ENCODE measurements around the gene TFG.

The TFG gene

DNA sequence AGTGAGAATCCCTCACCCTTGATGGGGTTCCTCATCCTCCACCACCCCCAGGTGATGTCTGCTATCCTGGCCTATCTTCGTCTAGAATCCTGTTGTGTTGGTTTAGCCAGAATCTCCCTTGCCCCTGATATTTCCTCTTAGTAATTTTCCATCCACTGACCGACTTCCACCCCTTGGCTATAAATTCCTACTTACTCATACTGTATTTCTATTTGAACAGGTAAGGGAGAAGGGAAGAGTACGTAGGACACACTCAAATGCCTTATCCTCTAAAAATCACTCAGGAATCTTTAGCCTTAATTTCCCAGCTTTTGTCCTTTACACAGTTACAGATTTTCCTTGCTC, 678 bp upstream of the TFG start:
- DNase-seq: no peak

DNA sequence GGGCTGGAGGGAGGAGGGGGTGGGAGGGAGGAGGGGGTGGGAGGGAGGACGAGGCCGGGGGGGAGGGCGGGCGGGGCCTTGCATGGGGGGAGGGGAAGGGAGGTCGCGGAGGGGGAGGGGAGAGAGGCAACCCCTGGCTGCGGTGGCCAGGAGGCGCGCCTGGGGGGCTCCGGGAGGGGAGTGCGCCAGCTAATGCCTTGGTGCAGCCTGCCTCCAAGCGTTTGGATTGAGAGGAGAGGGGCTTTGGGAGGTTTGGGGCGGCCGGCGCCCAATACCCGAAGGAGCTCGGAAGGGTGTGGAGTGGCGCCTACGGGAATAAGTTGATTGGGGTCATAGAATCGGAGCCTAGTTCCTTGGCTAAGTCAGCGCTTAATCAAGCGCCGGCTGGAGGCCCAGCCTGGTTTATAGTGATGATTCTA, 557 bp downstream of the TFG start:
- DNase-seq: peak; percentile 76

DNA sequence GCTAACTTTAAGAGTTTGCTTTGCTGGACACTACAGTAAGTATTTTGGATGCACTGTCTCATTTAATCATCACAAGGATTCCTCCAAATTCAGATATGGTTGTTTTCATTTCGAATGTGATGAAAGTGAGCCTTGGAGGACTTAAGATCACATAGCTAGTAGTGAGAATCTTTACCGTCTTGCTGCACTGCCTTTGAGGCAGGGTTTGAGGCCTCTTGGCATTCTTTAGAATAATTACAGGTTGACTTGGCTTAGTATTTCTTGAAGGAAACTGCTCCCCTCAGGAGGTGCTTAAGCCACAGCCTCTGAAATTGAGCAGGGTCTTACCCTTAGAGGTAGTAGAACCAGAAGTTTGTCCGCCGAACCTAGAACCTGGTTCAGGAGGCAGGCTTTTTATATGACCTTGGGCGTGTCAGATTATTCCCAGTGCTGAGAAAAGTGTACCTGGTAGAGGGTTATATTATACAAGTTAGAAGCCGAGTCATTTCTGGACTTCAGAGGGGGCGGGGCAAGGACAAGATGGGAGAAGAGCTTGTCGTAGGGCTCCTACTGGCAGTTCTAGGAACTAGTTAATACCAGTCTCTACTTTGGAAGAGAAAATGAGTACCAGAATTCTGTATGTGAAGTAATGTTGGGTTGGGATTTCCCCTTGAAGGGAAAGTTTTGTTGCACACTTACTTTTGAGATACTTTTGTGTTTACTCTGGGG, 1.1 kb downstream of the TFG start:
- DNase-seq: peak; percentile 87

DNA sequence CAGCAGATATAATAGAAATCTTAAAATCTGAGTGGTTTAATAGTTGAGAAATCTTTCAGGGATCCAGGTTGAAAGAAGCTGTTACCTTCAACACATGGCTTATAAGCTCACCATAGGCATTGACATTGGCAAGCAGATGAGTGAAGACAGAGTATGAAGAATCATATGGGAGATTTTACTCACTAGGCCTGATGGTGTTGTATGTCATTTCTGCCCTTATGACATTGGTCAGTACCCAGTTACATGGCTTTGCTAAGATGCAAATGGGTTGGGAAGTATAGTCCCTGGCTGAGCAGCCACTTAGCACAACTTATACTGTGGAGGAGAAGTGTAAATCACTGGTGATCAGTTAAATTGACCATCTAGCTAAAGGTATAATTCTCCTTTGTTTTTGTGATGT, 5.9 kb downstream of the TFG start:
- DNase-seq: no peak

GRCh38 chr3:100717063-100717462, 7.8 kb downstream of the TFG start:
- DNase-seq: no peak

GRCh38 chr3:100717637-100718487, 8.6 kb downstream of the TFG start:
- DNase-seq: no peak

- DNase-seq: no peak
Observed at GRCh38 chr3:100719136-100719535, 9.8 kb downstream of the TFG start.

DNA sequence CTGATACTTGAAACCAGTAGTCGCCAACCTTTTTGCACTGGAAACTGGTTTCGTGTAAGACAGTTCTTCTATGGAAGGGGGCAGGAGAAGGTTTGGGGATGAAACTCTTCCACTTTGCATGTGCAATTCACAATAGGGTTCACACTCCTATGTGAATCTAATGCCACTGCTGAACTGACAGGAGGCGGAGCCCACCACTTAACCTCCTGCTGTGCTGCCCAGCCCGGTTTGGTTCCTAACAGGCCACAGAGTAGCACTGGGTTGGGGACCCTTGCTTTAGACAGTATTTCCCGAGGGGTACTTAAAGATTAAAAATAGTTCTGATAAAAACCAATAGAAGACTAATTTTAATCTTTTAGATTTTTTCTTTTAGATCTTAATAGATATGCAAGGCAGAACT, 11.1 kb downstream of the TFG start:
- no peak for DNase-seq

DNA sequence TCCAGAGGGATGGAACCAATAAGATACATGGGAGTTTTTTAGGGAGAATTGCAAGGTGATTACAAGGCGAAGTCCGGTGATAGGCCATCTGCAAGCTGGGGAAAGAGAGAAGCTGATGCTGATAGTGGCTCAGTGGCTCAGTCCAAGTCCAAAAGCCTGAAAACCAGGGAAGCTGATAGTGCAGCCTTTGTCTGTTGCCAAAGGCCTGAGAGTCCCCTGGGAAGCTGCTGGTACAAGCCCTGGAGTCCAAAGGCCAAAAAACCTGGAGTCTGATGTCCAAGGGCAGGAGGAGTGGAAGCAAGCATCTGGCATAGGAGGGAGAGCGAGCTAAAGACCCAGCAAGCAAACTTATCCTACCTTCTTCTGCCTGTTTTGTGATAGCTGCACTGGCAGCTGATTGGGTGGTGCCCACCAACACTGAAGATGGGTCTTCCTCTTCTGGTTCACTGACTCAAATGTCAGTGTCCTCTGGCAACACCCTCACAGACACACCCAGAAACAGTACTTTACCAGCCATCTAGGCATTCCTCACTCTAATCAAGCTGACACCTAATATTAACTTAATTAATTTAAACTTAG, 16.7 kb downstream of the TFG start:
- no peak for DNase-seq

DNA sequence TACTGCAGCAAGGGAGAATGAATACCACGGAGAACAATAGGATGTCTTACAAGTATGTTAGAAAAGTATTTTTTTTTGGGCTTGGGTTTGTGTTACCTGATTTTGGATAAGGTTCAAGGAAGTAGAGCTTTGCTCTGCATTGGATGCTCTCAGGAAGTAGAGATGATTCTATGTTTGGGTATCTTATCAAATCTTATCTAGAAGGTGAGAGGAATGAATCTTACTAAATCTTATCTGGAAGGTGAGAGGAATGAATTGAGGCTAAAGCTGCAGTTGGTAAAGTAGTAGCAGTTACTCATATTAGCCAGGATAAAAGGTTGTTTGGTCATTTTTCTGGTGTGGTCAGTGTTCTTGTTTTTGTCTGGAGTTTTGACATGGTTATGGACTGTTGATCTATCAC, 17.4 kb downstream of the TFG start:
- no peak for DNase-seq

DNA sequence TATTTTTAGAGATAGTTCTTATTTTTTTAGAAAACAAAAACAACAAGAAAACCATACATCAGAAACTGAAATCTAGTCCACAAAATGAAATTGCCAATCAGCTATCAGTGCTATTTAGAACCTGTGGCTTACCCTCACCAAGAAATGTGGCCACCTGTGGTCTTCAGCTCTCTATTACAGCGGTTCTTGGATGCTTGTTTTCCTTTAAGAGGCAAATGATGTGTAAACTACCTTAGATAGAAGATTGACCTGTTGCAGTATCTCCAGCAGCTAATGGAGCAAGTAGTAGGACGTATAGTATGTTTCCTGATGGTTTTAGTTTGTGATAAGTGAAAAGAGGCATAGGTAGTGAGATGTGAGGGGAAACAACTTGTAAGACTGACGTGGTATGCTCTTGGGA, 21.2 kb downstream of the TFG start:
- DNase-seq: no peak

DNA sequence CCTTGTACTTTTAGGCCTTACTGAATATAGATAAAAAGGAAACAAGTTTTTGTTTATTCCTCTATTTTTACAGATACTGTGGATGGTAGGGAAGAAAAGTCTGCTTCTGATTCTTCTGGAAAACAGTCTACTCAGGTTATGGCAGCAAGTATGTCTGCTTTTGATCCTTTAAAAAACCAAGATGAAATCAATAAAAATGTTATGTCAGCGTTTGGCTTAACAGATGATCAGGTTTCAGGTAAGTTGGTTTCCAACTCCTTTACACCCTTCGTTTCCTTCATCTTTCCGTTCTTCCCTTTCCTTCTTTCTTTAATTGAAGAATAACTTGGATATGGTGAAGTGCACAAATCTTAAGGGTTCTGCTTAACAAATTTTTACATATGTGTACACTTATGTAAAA, 23.1 kb downstream of the TFG start:
- DNase-seq: no peak

- DNase-seq: no peak
Observed at GRCh38 chr3:100737334-100737733, 28.0 kb downstream of the TFG start.

- DNase-seq: no peak
Observed at GRCh38 chr3:100740207-100740606, 30.9 kb downstream of the TFG start.

DNA sequence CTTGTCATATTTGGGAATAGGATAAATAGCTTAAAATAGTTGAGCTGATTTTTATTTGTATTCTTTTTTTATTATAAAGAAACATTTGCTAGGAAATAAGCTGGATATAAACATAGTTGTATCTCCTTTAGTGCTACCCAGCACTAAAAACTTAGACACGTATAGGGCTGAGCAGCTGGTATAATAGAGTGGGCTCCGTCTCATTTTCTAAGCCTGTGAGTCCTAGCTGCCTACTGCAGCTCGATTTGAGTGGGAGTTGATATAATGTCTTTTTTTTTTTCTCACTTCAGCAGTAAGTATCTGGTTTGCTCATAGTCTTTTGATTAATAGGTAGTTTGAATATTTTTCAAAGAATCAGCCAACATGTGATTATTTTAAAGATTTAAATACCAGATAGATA, 34.2 kb downstream of the TFG start:
- DNase-seq: no peak

- no peak for DNase-seq
Observed at GRCh38 chr3:100744671-100745070, 35.4 kb downstream of the TFG start.

- DNase-seq: no peak
Observed at GRCh38 chr3:100745617-100746016, 36.3 kb downstream of the TFG start.

GRCh38 chr3:100746092-100746491, 36.8 kb downstream of the TFG start:
- no peak for DNase-seq

DNA sequence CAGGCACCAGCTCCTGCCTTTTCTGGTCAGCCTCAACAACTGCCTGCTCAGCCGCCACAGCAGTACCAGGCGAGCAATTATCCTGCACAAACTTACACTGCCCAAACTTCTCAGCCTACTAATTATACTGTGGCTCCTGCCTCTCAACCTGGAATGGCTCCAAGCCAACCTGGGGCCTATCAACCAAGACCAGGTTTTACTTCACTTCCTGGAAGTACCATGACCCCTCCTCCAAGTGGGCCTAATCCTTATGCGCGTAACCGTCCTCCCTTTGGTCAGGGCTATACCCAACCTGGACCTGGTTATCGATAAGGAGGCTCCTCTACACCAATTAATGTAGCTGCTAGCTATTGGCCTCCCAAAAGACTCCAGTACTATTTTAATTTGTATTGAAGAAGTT, 38.9 kb downstream of the TFG start:
- no peak for DNase-seq

DNA sequence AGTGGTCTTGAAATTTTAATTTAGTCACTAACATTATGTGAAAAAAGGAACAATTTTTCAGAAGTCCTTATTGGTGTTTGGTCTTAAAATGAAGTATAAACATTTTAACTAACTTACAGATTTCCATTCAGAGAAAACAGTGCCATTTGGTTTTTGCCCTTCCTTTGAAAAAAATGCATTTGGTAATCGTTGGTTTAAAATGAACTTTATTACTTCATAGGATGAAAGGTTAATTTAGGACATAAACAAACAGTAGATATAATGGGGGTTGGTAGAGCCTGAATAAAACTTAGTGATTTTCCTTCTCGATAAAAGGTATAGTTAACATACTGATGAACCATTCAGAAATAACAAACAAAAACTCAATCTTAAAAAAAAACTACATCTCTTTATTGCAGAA, 39.7 kb downstream of the TFG start:
- no peak for DNase-seq

GRCh38 chr3:100753846-100754245, 44.6 kb downstream of the TFG start:
- DNase-seq: no peak

DNA sequence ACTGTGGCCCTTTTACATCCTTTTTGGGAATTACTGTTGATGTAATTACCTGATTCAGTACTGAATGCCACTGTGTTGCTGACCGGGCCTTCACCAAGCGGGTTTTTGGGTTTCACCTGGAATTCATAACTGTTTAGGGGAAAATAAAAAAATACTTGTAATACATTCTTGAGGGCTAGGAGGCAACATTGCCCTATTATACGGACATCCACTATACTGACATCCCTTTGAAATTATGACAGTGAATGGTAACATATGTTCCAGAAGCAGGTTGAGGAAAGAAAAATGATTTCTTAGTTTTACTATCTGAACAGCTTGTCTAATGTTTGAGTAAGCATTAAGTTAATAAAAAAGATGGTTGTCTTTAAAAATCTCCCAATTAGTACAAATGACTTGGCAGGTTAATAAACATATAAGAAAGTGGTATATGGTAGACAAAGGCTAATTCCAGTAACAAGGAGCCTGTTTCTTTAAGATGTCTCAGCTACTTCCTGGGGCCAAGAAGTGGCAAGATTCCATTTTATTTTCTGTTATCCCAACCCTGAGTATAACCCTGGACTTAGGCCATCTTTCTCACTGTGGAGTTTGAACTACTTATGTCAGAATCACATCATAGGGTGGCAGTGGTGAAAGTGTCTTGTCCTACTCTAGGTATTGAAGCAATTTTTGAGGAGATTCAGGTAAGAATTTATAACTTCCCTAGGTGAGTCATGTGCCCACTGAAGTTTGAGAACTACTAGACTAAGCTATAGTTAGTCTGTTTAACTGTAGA, 45.5 kb downstream of the TFG start:
- DNase-seq: no peak

DNA sequence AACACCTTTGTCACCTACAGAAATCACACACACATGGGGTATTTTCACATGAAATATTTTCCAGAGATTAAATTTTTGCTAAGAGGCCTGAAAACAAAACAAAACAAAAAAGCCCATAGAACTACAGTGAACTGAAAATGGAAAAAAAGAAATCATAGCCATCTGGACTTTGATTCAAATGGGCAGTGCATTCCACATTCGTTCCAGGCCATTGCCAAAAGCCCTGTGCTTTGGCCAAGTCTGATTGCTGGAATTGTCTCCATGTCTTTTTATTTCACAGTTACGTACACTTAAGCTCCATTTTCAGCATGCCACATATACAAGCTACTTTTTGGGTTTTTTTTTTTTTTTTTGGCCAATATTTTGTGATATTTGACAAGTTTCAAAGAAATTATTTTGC, 47.1 kb downstream of the TFG start:
- DNase-seq: no peak

DNA sequence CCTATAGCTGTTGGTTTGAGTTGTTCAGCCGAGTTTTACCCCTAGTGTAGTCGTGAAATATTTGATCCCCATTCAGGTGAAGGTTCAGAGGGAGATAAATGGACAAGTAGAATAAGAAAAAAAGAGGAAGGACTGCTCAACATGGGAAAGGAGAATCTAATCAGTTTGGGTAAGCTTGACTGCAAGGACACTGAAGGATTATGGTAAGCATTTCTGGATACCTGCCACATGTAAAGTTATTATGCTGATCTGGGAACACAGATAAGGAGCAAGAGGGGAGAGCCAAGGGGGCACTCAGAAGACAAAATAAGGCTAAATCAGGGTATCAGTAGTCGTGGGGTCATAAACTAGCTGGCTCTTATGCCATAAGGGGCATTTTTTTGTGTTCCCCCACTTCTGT, 49.9 kb downstream of the TFG start:
- no peak for DNase-seq
